NCI-H2107 (cell line): ENCODE data around the gene CLASRP.
A peak's percentile ranks its signal among the peaks of the same experiment; 100 is the strongest.

ENCODE experiments used
- DNase-seq: peaks from one replicate; lab custom pipeline; 2025; lab: John Stamatoyannopoulos, UW

Gene CLASRP

DNA sequence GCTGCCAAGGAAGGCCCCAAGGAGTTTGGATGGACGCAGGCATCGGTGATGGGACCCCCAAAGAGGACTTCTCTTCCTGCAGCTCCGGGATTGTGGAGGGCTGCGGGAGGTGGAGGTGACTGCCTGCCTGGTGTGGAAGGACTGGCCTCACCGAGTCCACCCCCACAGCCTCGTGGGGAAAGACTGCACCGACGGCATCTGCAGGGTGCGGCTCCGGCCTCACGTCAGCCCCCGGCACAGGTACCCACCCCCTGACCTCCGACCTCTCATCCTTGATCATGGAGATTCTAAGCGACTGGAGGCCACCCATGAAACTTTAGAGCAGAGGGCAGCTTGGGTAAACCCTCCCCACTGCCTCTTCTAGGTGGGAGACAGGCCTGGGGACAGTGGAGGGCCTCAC, 16.9 kb upstream of the CLASRP start:
- no peak for DNase-seq

DNA sequence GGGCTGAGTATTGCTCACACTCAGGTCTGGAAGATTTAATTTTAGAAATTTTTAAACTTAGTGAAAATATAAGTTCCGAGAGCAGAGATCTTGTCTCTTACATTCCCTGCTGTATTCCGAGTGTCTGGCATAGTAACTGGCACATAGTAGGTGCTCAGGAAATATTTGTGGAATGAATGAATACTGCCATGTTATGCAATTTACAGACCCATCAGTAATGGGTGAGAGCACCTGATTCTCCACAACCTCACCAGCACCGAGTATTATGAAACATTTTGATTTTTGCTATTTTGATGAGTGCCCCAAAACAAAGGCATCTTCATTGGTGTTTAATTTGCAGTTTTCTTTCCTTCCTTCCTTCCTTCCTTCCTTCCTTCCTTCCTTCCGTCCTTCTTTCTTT, 15.8 kb upstream of the CLASRP start:
- no peak for DNase-seq

DNA sequence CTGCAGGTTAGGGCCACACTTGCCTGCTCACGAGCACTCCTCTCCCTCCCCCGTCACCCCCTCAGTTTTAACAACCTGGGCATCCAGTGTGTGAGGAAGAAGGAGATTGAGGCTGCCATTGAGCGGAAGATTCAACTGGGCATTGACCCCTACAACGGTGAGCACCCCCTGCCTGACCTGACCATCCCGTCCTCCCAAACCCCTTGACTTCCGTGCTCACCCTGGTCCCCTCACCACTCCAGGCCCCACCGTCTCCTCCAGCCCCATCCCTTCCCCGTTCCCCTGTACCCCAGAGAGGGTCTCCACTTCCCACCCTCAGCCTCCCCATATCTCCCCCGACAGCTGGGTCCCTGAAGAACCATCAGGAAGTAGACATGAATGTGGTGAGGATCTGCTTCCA, 13.6 kb upstream of the CLASRP start:
- DNase-seq, result no peak

DNA sequence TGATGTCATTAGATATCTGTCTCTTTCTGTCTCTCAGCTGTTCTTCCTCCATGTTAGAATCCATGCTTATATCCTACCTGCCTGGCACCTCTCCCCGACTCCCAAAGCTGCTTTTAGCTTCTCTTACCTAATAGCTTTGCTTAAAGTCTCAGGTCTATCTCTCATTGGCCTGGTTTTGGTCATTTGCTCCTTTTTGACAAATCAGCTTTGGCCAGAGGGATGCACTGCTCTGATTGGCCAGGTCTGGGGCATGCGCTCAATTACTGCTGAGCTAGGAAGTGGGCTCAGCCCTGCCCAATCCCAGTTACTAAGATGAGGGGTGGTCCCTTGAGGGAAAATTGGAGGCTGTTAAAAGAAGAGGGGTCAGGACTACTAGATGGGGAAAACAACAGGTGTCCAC, 11.5 kb upstream of the CLASRP start:
- DNase-seq, result no peak

DNA sequence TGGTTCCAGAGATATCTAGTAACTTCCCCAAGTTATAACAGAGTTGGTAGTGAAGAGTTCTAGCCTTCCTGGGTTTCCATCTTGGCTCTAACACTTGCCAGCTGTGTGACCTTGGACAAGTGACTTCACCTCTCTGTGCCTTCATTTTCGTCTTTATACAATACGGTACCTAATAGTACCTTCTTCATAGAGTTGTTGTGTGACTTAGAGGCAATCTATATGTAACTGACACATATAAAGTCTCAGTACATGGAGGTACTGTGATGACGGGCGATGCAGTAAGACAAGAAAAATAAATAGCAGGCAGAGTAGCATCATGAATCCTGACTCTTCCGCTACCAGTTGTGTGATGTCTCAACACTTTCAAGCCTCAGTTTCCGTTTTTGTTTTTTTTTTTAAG, 8.0 kb upstream of the CLASRP start:
- DNase-seq, result no peak

DNA sequence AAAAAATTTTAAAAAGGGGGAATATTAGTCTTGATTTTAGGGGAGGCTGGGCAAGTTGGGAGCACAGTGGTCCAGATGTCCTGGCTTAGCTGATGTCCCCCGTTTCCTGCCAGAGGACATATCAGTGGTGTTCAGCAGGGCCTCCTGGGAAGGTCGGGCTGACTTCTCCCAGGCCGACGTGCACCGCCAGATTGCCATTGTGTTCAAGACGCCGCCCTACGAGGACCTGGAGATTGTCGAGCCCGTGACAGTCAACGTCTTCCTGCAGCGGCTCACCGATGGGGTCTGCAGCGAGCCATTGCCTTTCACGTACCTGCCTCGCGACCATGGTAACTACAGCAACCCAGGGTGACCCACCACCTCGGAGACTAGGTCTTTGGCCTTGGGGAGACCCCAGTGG, 6.4 kb upstream of the CLASRP start:
- DNase-seq, result no peak

DNA sequence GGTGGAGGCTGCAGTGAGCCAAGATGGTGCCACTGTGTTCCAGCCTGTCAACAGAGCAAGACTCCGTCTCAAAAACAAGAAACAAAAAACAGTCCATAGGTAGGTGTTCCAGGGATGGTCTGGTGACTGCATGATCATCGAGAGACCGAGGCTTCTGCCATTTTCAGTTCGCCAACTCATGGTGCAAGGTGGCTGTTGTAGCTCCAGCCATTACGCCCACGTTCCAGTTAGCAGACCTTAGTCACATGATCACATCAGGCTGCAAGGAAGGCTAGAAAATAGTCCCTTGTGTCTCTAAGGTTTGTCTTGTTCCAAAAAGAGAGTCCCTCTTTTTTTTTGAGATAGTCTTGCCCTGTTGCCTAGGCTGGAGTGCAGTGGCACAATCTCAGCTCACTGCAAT, 3.1 kb upstream of the CLASRP start:
- DNase-seq, result no peak

DNA sequence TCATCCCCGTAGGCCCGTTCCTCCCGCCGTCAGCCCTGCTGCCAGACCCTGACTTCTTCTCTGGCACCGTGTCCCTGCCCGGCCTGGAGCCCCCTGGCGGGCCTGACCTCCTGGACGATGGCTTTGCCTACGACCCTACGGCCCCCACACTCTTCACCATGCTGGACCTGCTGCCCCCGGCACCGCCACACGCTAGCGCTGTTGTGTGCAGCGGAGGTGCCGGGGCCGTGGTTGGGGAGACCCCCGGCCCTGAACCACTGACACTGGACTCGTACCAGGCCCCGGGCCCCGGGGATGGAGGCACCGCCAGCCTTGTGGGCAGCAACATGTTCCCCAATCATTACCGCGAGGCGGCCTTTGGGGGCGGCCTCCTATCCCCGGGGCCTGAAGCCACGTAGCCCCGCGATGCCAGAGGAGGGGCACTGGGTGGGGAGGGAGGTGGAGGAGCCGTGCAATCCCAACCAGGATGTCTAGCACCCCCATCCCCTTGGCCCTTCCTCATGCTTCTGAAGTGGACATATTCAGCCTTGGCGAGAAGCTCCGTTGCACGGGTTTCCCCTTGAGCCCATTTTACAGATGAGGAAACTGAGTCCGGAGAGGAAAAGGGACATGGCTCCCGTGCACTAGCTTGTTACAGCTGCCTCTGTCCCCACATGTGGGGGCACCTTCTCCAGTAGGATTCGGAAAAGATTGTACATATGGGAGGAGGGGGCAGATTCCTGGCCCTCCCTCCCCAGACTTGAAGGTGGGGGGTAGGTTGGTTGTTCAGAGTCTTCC, 1.3 kb upstream of the CLASRP start:
- no peak for DNase-seq

DNA sequence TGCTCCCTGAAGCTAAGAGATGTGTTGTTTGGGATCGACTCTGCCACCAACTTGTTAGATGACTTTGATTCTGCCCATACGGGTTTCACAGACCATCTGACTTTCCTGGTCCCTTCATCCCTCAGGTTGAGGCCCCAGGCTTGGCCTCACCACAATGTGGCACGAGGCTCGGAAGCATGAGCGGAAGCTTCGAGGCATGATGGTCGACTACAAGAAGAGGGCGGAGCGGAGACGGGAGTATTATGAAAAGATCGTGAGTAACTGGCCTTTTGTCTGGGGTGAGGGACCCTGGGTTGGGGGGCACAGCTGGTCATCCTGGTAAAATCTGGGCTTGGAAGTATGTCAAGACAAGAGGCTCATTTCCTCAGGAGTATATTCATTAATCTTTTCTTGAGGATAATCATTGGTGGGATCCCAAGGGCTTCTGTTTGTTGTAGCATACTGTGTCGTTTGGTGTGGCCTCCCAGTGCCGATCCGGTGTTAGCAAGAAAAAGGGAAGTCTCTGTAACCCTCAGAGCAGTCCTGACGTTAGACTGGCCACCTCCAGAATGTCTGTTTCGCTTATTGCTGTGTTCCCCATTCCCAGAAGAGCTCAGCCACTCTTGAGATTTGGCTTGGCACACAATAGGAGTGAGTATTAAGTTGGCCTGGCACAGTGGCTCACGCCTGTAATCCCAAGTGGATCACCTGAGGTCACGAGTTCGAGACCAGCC, 1.4 kb downstream of the CLASRP start:
- DNase-seq, result no peak

DNA sequence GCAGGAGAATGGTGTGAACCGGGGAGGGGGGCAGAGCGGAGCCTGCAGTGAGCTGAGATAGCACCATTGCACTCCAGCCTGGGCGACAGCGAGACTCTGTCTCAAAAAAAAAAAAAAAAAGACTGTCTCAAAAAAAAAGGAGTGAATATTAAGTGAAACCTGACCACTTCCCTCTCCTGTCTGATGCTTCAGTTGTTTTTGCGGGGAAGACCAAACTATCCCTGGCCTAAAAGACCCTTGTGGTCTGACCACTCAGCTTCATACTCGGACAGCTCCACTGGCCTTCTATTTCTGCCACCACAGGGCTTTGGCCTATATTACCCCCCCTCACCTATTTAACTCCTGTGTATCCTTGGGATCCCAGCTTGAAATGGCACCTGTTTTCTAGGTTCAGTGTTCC, 2.3 kb downstream of the CLASRP start:
- no peak for DNase-seq

DNA sequence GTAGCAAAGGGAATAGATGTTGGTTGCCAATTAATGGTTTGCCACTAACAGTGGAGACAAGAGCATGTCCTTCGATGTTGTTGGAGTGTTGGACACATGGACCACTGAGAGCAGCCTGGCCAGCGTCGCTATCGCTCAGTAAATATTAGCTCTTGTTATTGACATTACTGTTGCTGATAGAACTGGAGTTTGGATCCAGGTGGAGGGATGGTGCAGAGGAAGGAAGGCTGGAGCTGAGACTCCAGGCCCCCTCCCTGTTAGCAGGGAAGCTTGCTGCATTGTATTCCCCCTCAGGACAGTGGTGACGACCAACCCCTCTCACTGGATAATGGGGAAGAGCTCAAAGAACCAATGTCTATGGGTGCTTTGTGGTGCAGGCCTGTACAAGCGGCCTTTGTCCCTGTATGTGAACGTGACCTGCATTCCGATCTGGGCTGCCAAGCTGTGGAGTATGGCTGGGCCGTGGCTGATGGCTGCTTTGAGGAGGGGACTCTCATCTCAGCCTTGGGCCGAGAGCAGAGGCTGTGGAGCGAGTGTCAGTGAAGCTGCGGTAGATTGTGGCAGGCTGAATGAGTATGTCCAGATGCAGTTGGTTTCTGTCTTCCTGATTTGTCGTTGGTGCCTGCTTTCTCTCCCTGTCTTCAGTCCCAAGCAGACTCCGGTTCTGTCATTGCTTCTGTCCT, 7.0 kb downstream of the CLASRP start:
- DNase-seq, result no peak

DNA sequence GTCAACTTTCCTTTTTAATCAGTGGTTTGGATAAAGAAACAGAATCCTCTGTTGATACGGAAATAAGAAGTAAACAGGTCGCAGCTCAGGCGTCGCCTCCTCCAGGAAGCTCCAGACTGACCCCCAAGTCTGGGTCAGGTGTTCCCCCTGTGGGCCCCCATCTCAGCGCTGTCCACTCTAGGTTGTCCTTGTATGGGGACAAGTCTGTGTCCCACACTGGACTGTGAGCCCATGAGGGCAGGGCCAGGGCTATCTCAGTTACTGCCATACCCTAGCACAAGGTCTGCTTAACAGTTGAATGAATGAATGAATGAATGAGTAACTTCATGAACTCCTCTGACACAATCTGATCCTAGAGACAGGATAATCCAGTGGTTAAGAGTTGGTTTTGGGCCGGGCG, 7.5 kb downstream of the CLASRP start:
- no peak for DNase-seq

DNA sequence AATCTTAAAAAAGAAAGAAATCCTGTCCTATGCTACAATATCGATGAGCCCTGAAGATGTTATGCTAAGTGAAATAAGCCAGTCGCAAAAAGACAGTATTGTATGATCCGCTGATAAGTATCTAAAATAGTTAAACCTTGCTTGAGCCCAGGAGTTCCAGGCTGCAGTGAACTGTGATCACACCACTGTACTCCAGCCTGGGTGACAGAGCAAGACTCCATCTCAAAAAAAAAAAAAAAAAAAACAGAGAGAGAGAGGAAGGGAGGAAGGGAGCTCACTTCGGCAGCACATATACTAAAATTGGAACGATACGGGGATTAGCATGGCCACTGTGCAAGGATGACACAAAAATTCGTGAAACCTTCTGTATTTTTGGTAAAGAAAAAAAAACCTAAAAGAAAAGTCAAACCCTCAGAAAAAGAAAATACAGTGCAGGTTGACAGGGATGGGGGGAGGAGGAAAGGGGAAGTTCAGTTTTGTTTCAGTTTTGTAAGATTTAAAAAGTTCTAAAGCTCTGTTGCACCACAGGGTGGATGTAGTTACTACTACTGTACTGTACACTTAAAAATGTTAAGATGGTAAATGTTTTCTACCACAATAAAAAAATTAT, 8.4 kb downstream of the CLASRP start:
- no peak for DNase-seq

DNA sequence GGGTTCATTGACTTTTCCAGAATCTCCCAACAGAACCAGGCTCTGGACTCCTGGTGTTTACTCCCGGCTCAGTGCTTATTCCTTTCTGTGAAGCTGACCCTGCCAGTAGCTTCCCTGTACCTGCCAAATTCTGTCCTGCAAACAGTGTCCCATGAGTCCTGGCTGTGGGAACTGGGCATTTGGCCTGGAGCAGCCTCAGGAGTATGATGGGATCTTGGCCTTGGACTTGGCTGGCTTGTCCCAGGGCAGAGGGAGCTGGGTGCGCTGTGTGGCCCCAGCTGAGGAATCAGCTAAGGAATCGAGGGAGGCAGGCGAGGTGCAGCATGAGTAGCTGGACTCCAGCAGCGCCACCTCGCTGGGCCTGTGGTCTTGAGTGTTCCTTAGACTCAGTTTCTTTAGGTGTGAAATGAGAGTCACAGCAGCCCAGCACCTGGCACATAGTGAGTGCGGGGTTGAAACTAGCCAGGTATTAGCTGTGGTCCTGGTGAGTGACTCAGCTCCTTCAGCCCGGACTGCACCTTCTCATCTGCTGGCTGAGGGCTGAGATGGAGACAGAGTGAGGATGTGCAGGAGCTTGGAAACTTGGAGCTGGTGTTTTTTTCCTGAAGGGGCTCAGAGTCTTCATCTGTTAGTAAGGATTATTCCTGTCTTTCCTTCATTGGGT, 10.4 kb downstream of the CLASRP start:
- DNase-seq, result no peak

DNA sequence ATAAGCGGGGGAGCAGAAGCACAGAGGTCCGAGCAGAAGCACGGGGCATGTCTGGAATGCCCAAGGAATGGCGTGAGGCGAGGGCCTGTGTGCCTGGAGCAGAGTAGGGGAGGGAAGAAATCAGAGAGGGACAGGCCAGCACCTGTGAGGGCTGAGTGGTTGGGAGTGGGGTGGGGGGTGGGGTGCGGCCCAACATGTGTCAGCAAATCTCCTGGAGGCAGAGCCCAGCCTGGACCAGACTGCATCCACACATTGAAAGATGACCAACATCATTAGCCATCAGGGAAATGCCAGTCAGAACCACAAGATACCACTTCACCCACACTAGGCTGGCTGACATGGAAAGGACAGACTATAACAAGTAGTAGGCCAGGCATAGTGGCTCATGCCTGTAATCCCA, 11.2 kb downstream of the CLASRP start:
- DNase-seq, result no peak

DNA sequence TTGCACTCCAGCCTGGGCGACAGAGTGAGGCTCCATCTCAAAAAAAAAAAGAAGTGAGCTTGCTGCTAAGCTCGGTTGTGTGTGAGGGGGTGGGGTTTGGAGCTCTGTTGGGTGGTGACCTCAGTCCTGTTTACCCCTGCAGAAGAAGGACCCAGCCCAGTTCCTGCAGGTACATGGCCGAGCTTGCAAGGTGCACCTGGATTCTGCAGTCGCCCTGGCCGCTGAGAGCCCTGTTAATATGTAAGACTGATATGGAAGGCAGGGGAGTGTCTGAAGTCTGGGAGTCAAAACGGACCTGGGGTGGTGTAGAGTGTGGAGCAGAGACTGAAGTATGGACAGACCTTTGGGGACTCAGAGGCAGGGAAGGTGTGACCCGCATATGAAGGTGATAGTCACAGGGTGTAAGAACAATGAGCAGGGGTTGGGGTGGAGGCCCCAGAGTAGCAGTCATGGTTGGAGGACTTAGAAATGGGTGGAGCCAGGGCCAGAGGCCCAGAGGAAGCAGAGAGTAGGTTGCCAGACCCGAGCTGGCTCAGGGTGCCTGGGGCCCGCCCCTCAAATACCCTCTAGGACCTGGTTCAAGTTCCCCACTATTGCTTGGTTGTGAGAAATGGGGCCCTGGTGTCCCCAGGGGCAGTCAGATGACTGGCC, 13.2 kb downstream of the CLASRP start:
- no peak for DNase-seq

DNA sequence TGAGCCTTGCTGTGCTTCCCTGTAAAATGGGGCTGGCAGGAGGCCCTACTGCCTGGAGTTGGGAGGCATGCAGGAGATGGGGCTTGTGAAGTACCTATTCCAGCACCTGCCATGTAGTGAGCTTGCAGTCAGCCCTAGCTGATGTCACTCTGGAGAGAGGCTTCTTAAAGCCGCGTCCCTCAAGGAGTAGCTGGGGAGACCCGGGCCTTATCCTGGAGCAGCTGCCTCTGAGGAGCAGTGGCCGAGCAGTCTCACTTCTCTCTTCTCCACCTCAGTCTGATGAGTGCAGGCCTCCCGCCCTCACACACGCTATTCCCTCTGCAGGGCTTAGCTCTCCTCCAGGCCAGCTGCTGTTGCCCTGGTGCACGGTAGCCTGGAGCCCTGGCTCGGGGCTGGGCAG, 18.0 kb downstream of the CLASRP start:
- no peak for DNase-seq

DNA sequence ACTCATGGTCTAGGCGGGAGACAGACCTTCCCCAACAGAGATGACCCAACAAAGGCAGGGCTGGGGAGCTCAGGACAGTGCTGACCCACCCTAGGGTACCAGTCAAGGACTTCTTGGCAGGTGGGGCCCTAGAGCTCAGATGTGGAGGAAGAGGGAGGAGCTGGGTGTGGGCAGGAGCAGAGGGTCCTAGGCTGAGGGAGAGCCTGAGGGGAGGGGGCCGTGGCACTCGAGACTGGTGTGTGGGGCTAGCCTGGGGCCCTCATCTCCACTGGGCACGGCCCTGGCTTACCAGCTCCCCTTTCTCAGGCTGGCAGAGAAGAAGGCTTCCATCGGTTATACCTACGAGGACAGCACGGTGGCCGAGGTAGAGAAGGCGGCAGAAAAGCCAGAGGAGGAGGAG, 18.6 kb downstream of the CLASRP start:
- no peak for DNase-seq

DNA sequence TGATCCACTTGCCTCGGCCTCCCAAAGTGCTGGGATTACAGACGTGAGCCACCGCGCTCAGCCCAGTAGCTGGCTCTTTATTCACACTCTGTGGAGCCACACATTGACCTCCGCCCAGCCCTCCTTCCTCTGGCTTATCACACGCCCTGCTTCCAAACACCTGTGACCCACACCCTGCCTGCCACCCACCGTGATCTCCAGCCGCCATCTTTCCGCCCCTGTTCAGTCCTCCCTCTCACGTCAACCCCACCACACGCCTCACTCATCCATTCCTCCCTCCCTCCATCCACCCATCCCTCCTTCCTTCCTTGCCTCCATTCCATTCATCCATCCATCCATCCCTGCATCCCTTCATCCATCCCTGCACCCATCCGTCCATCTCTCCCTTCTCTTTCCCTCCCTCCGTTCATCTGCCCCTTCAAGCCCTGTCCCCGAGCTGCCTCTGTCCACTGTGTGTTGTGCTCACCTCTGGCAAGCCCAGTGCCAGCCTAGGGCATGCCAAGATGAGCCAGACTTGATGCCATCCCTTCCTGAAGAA, 19.8 kb downstream of the CLASRP start:
- no peak for DNase-seq

DNA sequence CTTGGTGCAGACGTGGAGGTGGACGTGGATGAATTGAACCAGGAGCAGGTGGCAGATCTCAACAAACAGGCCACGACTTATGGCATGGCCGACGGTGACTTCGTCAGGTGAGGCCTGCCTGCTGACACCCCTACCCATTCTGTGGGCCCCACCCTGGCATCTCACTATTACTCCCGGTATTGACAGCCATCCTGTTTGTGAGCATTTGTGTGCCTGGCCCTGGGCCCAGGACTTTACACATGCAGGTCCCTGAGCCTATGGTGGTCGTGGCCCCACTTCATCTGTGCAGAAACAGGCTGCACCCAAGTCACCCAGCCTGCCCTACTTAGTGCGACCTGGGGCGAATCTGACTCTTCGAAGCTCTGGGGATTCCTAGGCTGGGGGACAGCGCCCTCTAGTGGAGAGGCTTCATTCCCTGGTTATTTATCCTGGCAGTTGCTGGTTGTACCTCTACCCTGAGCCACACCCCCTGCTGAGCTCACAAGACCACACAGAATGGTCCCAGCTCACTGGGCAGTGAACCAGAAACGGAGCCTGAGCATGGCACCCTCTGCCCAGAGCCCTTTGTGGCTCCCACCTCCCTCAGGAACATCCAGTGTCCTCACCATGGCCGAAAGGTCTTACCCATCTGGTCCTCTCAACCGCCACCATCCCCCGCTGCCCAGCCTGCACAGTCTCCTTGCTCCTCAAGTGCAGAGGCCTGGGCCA, 20.6 kb downstream of the CLASRP start:
- peak; percentile 64 for DNase-seq

DNA sequence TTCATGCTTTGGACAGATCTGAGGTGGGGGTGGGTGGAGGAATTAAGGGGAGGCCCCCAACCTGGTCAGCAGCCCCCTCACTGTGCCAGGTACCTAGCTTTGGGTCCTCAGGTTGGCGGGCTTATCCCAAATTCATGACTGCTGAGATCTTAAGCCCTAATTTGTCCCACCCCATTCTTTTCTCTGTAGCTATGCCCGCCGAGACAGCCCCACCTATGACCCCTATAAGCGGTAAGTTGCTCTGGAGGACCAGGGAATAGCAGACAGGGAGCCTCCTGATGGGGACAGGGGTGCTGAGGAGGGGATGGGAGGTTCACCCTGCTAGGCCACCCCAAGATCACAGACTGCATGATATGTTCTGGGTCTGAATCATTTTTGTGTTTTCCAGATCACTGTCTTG, 23.1 kb downstream of the CLASRP start:
- DNase-seq, result no peak
